Measurements from ENCODE around the gene MPDZ.

GRCh38 chr9:13239660-13240059 lies 39.8 kb downstream of the MPDZ start:
- TF ChIP-seq POLR2A (IDR thresholded peaks at IDR 0.05; ENCODE audit: low read depth, low read length) = no peak
- no peak for TF ChIP-seq POLR2AphosphoS5 (IDR thresholded peaks at IDR 0.05; ENCODE audit: low read depth, low read length)
